Loucy (cell line): ENCODE data around the gene VANGL1.

Experiments used
- CTCF ChIP-seq: fragments of 200-600 bp; sonication (generic); conservative IDR thresholded peaks from 2 replicates; pipeline ENCODE4 v1.5.1; 2014; ENCODE audit warnings: mild to moderate bottlenecking, antibody characterized with exemption, low read length
- EZH2phosphoT487 ChIP-seq: fragments of 200-600 bp; IDR thresholded peaks from 2 replicates; pipeline ENCODE4 v1.6.1; 2018; ENCODE audit warnings: antibody characterized with exemption, mild to moderate bottlenecking, moderate library complexity, borderline replicate concordance

- TF ChIP-seq CTCF (no peak), EZH2phosphoT487 (no peak)
Observed at GRCh38 chr1:115641762-115642167, at the start of gene VANGL1.
